Endothelial cell of umbilical vein (primary cell): Measurements from ENCODE around the gene DRC7. TPM values are rescaled to one million over a fixed set of nuclear protein-coding genes. Genes with fewer than 3 reads are reported as not detected.
"Not testable (repeated sequence)": the region's sequence is repeated elsewhere in the genome, so short reads cannot be mapped to it uniquely, and the experiment has no call there.

Experiments
- BruUV-seq: library from RNA; stranded (reverse); fragments of 400-500 nt; replicated peaks from 2 replicates; lab custom pipeline; 2021; lab: Mats Ljungman, UMichigan
- CTCF ChIA-PET: fragments of 300-600, 350-600 bp; sonication (Branson Sonifier 250); formaldehyde crosslinking; loops from one replicate; lab custom pipeline; 2021; ENCODE audit warnings: antibody characterized with exemption, inconsistent platforms; lab: Charles Lee
- POLR2A ChIA-PET: fragments of 300-600, 350-600 bp; sonication (Branson Sonifier 250); formaldehyde crosslinking; loops from one replicate; lab custom pipeline; 2021; ENCODE audit warnings: antibody characterized with exemption, inconsistent platforms; lab: Charles Lee
- DNase-seq: peaks from one replicate; pipeline ENCODE4 v3.0.0-alpha.2; 2011; ENCODE audit warnings: low read depth, low spot score
- FAIRE-seq: peaks from 2 replicates; lab custom pipeline; 2011; peaks lifted over from hg19 to GRCh38; lab: Jason Lieb, UNC
- H2AFZ ChIP-seq: 2 replicates; pipeline ENCODE4 v1.6.0; 2012; ENCODE audit warnings: low read depth, low read length, control low read depth, inconsistent platforms
- H3K27ac ChIP-seq: 2 replicates; pipeline ENCODE4 v1.5.1; 2011; ENCODE audit warnings: low read depth, mild to moderate bottlenecking, control low read depth, low read length, moderate library complexity; ENCODE audit not compliant: insufficient read depth
- H3K27me3 ChIP-seq, 2 experiments: 2 replicates each; pipeline versions ENCODE4 v1.6.0 to v1.6.1; 2011; ENCODE audit warnings: low read length in 2 of 2, mixed read lengths in 1 of 2; ENCODE audit not compliant: control insufficient read depth in 2 of 2, insufficient read depth in 2 of 2
- H3K36me3 ChIP-seq, 2 experiments: 2 replicates in 1 of 2; 3 replicates in 1 of 2; pipeline ENCODE4 v1.5.1; 2011; ENCODE audit warnings: low read length in 2 of 2, mild to moderate bottlenecking in 1 of 2, moderate library complexity in 1 of 2; ENCODE audit not compliant: control insufficient read depth in 2 of 2, insufficient read depth in 2 of 2; ENCODE audit errors: extremely low read depth in 1 of 2
- H3K4me1 ChIP-seq: 3 replicates; pipeline ENCODE4 v1.5.1; 2011; ENCODE audit warnings: mild to moderate bottlenecking, low read length; ENCODE audit not compliant: control insufficient read depth, insufficient read depth; ENCODE audit errors: extremely low read depth
- H3K4me2 ChIP-seq: 2 replicates; pipeline ENCODE4 v1.6.1; 2011; ENCODE audit warnings: low read length, control low read depth, mixed read lengths; ENCODE audit not compliant: insufficient read depth
- H3K4me3 ChIP-seq, 3 experiments: fragments of 200-600 bp in 1 of 3; sonication (generic), shearing (Covaris generic) in 1 of 3; replicated peaks in 1 of 3; 2 replicates each; pipeline ENCODE4 v1.5.1; 2011 to 2016; ENCODE audit warnings: control low read depth in 3 of 3, low read length in 3 of 3, mild to moderate bottlenecking in 2 of 3, inconsistent platforms in 1 of 3, low read depth in 1 of 3, moderate library complexity in 1 of 3; ENCODE audit not compliant: insufficient read depth in 1 of 3
- H3K79me2 ChIP-seq: 2 replicates; pipeline ENCODE4 v1.6.0; 2012; ENCODE audit warnings: low read length, inconsistent platforms; ENCODE audit not compliant: control insufficient read depth, insufficient read depth
- H3K9ac ChIP-seq: replicated peaks from 2 replicates; pipeline ENCODE3; 2011; ENCODE audit warnings: low read length, control low read depth; ENCODE audit not compliant: insufficient read depth; ENCODE audit errors: extremely low read depth
- H3K9me1 ChIP-seq: replicated peaks from 3 replicates; pipeline ENCODE4 v1.6.0; 2011; ENCODE audit warnings: mild to moderate bottlenecking, low read length; ENCODE audit not compliant: control insufficient read depth, insufficient read depth; ENCODE audit errors: extremely low read depth
- H3K9me3 ChIP-seq: replicated peaks from 2 replicates; pipeline ENCODE4 v1.5.1; 2012; ENCODE audit warnings: low read length, inconsistent platforms; ENCODE audit not compliant: control insufficient read depth, insufficient read depth
- H4K20me1 ChIP-seq: replicated peaks from 2 replicates; pipeline ENCODE3; 2011; ENCODE audit warnings: mild to moderate bottlenecking, low read length; ENCODE audit not compliant: control insufficient read depth, insufficient read depth; ENCODE audit errors: extremely low read depth
- EZH2 ChIP-seq: IDR thresholded peaks from 2 replicates; pipeline ENCODE4 v1.6.1; 2012; ENCODE audit warnings: borderline replicate concordance, low read depth, mild to moderate bottlenecking, moderate library complexity, low read length, inconsistent platforms; ENCODE audit not compliant: severe bottlenecking
- FOS ChIP-seq: IDR thresholded peaks from 2 replicates; pipeline ENCODE4 v1.6.1; 2011; ENCODE audit warnings: mild to moderate bottlenecking, low read length, moderate library complexity, borderline replicate concordance; ENCODE audit not compliant: insufficient read depth
- GATA2 ChIP-seq: IDR thresholded peaks from 2 replicates; pipeline ENCODE4 v1.7.0; 2011; ENCODE audit warnings: low read depth, mild to moderate bottlenecking, moderate library complexity, mixed read lengths, low read length; ENCODE audit not compliant: insufficient read length, insufficient read depth
- JUN ChIP-seq: IDR thresholded peaks from 2 replicates; pipeline ENCODE4 v1.6.1; 2011; ENCODE audit warnings: borderline replicate concordance, low read depth; ENCODE audit not compliant: insufficient read length, insufficient read depth
- MYC ChIP-seq: IDR thresholded peaks from one replicate; pipeline ENCODE4 v1.6.1; 2011; ENCODE audit warnings: mild to moderate bottlenecking, low read depth, low read length
- POLR2A ChIP-seq: IDR thresholded peaks from 2 replicates; pipeline ENCODE4 v1.6.1; 2012; ENCODE audit warnings: low read depth, mild to moderate bottlenecking, control low read depth, low read length
- POLR2AphosphoS5 ChIP-seq: IDR thresholded peaks from 2 replicates; pipeline ENCODE4 v1.6.1; 2012; ENCODE audit warnings: low read depth, mild to moderate bottlenecking, control low read depth, low read length, moderate library complexity; ENCODE audit not compliant: insufficient read depth
- dilution Hi-C: fragments of 300-500 bp; cut with MboI; formaldehyde crosslinking; loops from one replicate; pipeline ENCODE4 v1.15.0; 2019; ENCODE audit warnings: low sequenced_read_pairs; ENCODE audit not compliant: extremely low pct_ligation_motif_present
- intact Hi-C: fragments of 100-400 bp; cut with micrococcal nuclease; formaldehyde crosslinking; loops from one replicate; pipeline ENCODE4 v1.10.0; 2022
- polyA plus RNA-seq, 4 experiments: library from polyadenylated mRNA; depleted of rRNA in 3 of 4; stranded (reverse) in 3 of 4; unstranded in 1 of 4; fragments of >200 nt; gene quantifications; 2 replicates each; pipeline versions ENCODE4 v1.2.1 to v1.2.3, GENCODE V29; 2011 to 2012; ENCODE audit warnings: missing spikeins in 1 of 4
- total RNA-seq: library from RNA; stranded (reverse); gene quantifications from 2 replicates; pipeline ENCODE4 v1.2.3, GENCODE V29; 2021
- TF ChIP-seq, protein P1 (sequence below): IDR thresholded peaks from 2 replicates; pipeline ENCODE4 v1.6.1; 2011; ENCODE audit not compliant: insufficient read depth, insufficient read length
- TF ChIP-seq, protein P2 (sequence below), 2 donors: IDR thresholded peaks; 1 replicate in 1 of 2; 2 replicates in 1 of 2; pipeline ENCODE4 v1.5.1; 2011; ENCODE audit warnings: low read length in 2 of 2, mild to moderate bottlenecking in 2 of 2, moderate library complexity in 2 of 2, control low read depth in 1 of 2, inconsistent platforms in 1 of 2, low read depth in 1 of 2; ENCODE audit not compliant: insufficient read depth in 1 of 2; ENCODE audit errors: extremely low read depth in 1 of 2

The DRC7 gene
- total and polyA plus RNA-seq, 2 donors (not counting 3 experiments of a cell fraction or from before 2014, with no cell fraction given): 0.13 to 0.77 TPM

DNA sequence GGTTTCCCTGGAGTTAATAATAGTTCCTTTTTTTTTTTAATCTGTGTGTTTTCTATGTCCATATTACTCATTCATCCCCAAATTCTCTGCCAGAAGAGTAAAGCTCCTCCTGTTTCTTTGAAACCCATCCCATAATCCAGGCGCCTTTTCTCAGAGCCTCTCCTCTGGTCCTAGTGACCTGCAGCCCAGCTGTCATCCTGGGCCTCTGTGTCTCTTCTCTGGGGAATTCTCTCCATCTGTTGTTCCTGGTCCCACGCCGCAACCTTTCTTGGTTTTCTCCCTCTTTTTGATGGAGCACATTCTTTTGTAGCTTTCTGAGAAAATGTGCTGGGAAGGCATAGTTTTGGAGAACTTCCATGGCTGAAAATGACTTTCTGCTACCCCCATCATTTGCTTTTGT is 51.2 kb downstream of the DRC7 start:
- no peak overlapping the region for H2AFZ ChIP-seq
- no peak overlapping the region for H3K4me2 ChIP-seq
- H3K27me3 ChIP-seq: no peaks in the 10 kb centered on the region
- intact Hi-C loops: no loop called here
- DNase-seq: no peak
- H3K36me3 ChIP-seq: peaks cover 0 to 3% of the 10 kb centered on the region in 2 experiments
- H3K79me2 ChIP-seq: no peaks in the 10 kb centered on the region
- H3K4me1 ChIP-seq: no peaks in the 10 kb centered on the region
- BruUV-seq: no TSS peak
- dilution Hi-C loops: no loop called here
- no peaks in the 10 kb centered on the region for H4K20me1 ChIP-seq
- H3K9me3 ChIP-seq: no peaks in the 10 kb centered on the region
- POLR2A ChIA-PET: no interaction called here
- TF ChIP-seq MYC: no peak
- TF ChIP-seq JUN: no peak
- TF ChIP-seq, protein P1, sequence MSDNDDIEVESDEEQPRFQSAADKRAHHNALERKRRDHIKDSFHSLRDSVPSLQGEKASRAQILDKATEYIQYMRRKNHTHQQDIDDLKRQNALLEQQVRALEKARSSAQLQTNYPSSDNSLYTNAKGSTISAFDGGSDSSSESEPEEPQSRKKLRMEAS: no peak
- no peak for TF ChIP-seq EZH2
- TF ChIP-seq GATA2: no peak
- TF ChIP-seq POLR2AphosphoS5: no peak
- no peak for TF ChIP-seq POLR2A
- TF ChIP-seq FOS: no peak
- TF ChIP-seq, protein P2, sequence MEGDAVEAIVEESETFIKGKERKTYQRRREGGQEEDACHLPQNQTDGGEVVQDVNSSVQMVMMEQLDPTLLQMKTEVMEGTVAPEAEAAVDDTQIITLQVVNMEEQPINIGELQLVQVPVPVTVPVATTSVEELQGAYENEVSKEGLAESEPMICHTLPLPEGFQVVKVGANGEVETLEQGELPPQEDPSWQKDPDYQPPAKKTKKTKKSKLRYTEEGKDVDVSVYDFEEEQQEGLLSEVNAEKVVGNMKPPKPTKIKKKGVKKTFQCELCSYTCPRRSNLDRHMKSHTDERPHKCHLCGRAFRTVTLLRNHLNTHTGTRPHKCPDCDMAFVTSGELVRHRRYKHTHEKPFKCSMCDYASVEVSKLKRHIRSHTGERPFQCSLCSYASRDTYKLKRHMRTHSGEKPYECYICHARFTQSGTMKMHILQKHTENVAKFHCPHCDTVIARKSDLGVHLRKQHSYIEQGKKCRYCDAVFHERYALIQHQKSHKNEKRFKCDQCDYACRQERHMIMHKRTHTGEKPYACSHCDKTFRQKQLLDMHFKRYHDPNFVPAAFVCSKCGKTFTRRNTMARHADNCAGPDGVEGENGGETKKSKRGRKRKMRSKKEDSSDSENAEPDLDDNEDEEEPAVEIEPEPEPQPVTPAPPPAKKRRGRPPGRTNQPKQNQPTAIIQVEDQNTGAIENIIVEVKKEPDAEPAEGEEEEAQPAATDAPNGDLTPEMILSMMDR (IDR thresholded peaks at IDR 0.05; ENCODE audit: extremely low read depth in 1 of 2, insufficient read depth in 1 of 2, low read depth in 1 of 2, low read length in 2 of 2): no peak
- H3K9ac ChIP-seq: no peak overlapping the region
- no peaks in the 10 kb centered on the region for H3K9me1 ChIP-seq
- FAIRE-seq: no peak
- H3K4me3 ChIP-seq: no peak overlapping the region
- H3K27ac ChIP-seq: no peak overlapping the region
- CTCF ChIA-PET: interaction anchor here (0.9 to 1.8 kb wide), 3 partner anchors 11 to 170 kb away, joined by 3 to 7 read pairs (median 4); no protein-coding TSS in a partner anchor

DNA sequence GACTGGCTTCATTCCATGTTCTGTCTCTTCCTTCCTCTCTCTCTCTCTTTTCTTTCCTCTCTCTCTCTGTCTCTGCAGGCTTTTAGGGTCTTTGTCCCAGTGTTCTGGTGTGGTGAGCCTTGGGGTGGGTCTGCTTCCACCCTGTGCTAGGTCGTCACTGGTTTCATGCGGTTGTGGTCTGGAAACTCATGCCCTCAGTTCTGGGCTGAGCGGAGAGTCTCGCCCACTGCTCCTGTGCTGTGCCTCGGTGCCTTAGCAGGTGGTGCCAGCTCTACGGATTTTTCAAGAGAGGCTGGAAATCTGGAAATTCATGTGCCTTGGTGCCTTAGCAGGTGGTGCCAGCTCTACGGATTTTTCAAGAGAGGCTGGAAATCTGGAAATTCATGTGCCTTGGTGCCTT is 51.7 kb downstream of the DRC7 start:
- H3K79me2 ChIP-seq, POLR2A ChIA-PET, H3K9me3 ChIP-seq, H3K9ac ChIP-seq, BruUV-seq, FAIRE-seq, DNase-seq, H3K36me3 ChIP-seq, H3K4me3 ChIP-seq, H3K27ac ChIP-seq, dilution Hi-C loops, H2AFZ ChIP-seq, intact Hi-C loops, H3K4me1 ChIP-seq, H4K20me1 ChIP-seq, H3K27me3 ChIP-seq, H3K9me1 ChIP-seq, H3K4me2 ChIP-seq: not testable (repeated sequence)
- CTCF ChIA-PET: interaction anchor here (1.8 kb wide), 1 partner anchor 11 kb away, joined by 7 read pairs; no protein-coding TSS in a partner anchor
